Measurements from ENCODE around the gene ECPAS. TPM values are rescaled to one million over a fixed set of nuclear protein-coding genes. Genes with fewer than 3 reads are reported as not detected.

Gene ECPAS
- total and polyA plus RNA-seq, 2 donors from 2014 or later, result 28.1 to 83.7 TPM

- Histone ChIP-seq H3K9ac (ENCODE audit: low read length in 3 of 3) (no peak overlapping the region), H3K36me3 (ENCODE audit: control insufficient read depth in 2 of 3, insufficient read depth in 3 of 3, low read length in 3 of 3) (peaks cover 0 to 5% (median 0%) of the 10 kb centered on the region in 3 donors), H3K4me1 (ENCODE audit: control insufficient read depth in 2 of 3, insufficient read depth in 2 of 3, low read depth in 1 of 3, low read length in 3 of 3) (no peaks in the 10 kb centered on the region), H3K4me3 (ENCODE audit: low read length in 3 of 3) (no peak overlapping the region), H3K27me3 (ENCODE audit: control insufficient read depth, insufficient read depth, low read length) (no peaks in the 10 kb centered on the region), H3K27ac (ENCODE audit: low read depth in 2 of 2, low read length in 2 of 2) (no peak overlapping the region), H3K9me3 (ENCODE audit: control insufficient read depth in 2 of 3, insufficient read depth in 1 of 3, low read length in 3 of 3) (no peaks in the 10 kb centered on the region)
- TF ChIP-seq, protein P1, sequence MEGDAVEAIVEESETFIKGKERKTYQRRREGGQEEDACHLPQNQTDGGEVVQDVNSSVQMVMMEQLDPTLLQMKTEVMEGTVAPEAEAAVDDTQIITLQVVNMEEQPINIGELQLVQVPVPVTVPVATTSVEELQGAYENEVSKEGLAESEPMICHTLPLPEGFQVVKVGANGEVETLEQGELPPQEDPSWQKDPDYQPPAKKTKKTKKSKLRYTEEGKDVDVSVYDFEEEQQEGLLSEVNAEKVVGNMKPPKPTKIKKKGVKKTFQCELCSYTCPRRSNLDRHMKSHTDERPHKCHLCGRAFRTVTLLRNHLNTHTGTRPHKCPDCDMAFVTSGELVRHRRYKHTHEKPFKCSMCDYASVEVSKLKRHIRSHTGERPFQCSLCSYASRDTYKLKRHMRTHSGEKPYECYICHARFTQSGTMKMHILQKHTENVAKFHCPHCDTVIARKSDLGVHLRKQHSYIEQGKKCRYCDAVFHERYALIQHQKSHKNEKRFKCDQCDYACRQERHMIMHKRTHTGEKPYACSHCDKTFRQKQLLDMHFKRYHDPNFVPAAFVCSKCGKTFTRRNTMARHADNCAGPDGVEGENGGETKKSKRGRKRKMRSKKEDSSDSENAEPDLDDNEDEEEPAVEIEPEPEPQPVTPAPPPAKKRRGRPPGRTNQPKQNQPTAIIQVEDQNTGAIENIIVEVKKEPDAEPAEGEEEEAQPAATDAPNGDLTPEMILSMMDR (IDR thresholded peaks at IDR 0.05; ENCODE audit: borderline replicate concordance, extremely low read depth, insufficient read depth), result no peak
- DNase-seq (no peak), FAIRE-seq (no peak)
- intact Hi-C loops (cut with DNase I), result no loop called here
These were observed 127.5 kb downstream of the ECPAS start for GRCh38 chr9:111356481-111357244.

- H3K9ac ChIP-seq (ENCODE audit: low read length in 3 of 3), result no peak overlapping the region
- no peak overlapping the region for H3K27ac ChIP-seq (ENCODE audit: low read depth in 2 of 2, low read length in 2 of 2)
- H3K36me3 ChIP-seq (ENCODE audit: control insufficient read depth in 2 of 3, insufficient read depth in 3 of 3, low read length in 3 of 3), result no peaks in the 10 kb centered on the region
- no peaks in the 10 kb centered on the region for H3K27me3 ChIP-seq (ENCODE audit: control insufficient read depth, insufficient read depth, low read length)
- no peaks in the 10 kb centered on the region for H3K9me3 ChIP-seq (ENCODE audit: control insufficient read depth in 2 of 3, insufficient read depth in 1 of 3, low read length in 3 of 3)
- H3K4me3 ChIP-seq (ENCODE audit: low read length in 3 of 3), result no peak overlapping the region
- no peak for FAIRE-seq
- TF ChIP-seq, protein P1 (IDR thresholded peaks at IDR 0.05; ENCODE audit: borderline replicate concordance, extremely low read depth, insufficient read depth), result no peak
- intact Hi-C loops (cut with DNase I), result no loop called here
- no peaks in the 10 kb centered on the region for H3K4me1 ChIP-seq (ENCODE audit: control insufficient read depth in 2 of 3, insufficient read depth in 2 of 3, low read depth in 1 of 3, low read length in 3 of 3)
- no peak for DNase-seq
These were observed 131.6 kb downstream of the ECPAS start for GRCh38 chr9:111352545-111352944.

DNA sequence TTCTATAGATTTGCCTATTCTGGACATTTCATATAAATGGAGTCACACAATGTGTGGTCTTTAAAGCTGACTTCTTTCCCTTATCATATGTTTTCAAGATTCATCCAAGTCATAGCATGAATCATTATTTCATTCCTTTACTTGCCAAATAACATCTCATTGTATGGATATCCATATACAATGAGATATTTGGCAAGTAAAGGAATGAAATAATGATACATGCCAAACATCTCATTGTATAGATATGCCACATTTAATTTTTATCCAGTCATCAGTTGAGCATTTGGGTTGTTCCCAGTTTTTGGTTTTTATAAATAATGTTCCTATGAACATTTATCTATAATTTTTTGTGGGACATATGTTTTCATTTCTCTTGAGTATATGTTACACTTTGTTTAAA, 133.6 kb downstream of the ECPAS start:
- intact Hi-C loops (cut with DNase I), result no loop called here

More for the DNA sequence above, 133.6 kb downstream of the ECPAS start:
- Histone ChIP-seq H3K27ac (ENCODE audit: low read depth in 2 of 2, low read length in 2 of 2) (no peak overlapping the region), H3K4me3 (ENCODE audit: low read length in 3 of 3) (no peak overlapping the region), H3K9me3 (ENCODE audit: control insufficient read depth in 2 of 3, insufficient read depth in 1 of 3, low read length in 3 of 3) (no peaks in the 10 kb centered on the region), H3K9ac (ENCODE audit: low read length in 3 of 3) (no peak overlapping the region), H3K36me3 (ENCODE audit: control insufficient read depth in 2 of 3, insufficient read depth in 3 of 3, low read length in 3 of 3) (no peaks in the 10 kb centered on the region), H3K4me1 (ENCODE audit: control insufficient read depth in 2 of 3, insufficient read depth in 2 of 3, low read depth in 1 of 3, low read length in 3 of 3) (no peaks in the 10 kb centered on the region), H3K27me3 (ENCODE audit: control insufficient read depth, insufficient read depth, low read length) (no peaks in the 10 kb centered on the region)
- no peak for FAIRE-seq
- no peak for DNase-seq
- TF ChIP-seq, protein P1 (IDR thresholded peaks at IDR 0.05; ENCODE audit: borderline replicate concordance, extremely low read depth, insufficient read depth), result no peak

Data from kidney (tissue), 14 donors.